Right lobe of liver (tissue), 4 donors: ENCODE data around the gene CCDC86.

Experiments used
- POLR2A ChIP-seq: fragments of 450-650 bp; IDR thresholded peaks from one replicate; pipeline ENCODE4 v1.6.1; 2017; ENCODE audit warnings: antibody characterized with exemption, mild to moderate bottlenecking
- TF ChIP-seq, protein P1 (sequence below), 4 donors: fragments of 200-600 bp in 3 of 4; fragments of 450-650 bp in 1 of 4; IDR thresholded peaks; one replicate each; pipeline versions ENCODE4 v1.5.1 to v1.8.0; 2016 to 2022; ENCODE audit warnings: antibody characterized with exemption in 4 of 4, mild to moderate bottlenecking in 2 of 4
- donor health status: DM: no; HTN: no; CAD: no.
- donor health status: DM: no; HTN: no; CAD: no.
- donor health status: DM: no; HTN: yes; CAD: no.

DNA sequence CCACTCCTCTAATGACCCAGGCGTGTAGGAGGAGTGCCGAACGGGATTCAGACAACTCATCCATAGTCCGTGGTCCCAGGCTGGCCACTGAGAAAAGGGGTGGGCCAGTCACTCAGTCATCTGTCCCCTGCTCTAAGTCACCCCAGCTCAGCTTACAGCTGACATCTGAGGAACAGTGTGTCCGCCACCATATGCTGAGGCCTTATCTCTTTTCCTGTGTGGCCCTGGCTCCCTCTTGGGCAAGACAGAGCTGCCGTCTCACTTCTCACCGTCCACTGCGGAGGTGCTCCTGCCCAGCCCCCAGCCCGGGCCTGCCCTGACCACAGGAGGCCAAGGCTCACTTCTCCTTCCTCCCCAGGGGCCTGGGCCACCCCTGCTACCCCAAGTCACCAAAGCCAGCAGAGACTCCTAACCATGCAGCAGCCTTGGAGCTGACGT lies 6.8 kb downstream of the CCDC86 start:
- TF ChIP-seq, protein P1, sequence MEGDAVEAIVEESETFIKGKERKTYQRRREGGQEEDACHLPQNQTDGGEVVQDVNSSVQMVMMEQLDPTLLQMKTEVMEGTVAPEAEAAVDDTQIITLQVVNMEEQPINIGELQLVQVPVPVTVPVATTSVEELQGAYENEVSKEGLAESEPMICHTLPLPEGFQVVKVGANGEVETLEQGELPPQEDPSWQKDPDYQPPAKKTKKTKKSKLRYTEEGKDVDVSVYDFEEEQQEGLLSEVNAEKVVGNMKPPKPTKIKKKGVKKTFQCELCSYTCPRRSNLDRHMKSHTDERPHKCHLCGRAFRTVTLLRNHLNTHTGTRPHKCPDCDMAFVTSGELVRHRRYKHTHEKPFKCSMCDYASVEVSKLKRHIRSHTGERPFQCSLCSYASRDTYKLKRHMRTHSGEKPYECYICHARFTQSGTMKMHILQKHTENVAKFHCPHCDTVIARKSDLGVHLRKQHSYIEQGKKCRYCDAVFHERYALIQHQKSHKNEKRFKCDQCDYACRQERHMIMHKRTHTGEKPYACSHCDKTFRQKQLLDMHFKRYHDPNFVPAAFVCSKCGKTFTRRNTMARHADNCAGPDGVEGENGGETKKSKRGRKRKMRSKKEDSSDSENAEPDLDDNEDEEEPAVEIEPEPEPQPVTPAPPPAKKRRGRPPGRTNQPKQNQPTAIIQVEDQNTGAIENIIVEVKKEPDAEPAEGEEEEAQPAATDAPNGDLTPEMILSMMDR (IDR thresholded peaks at IDR 0.05), result no peak
- TF ChIP-seq POLR2A, result no peak
